A673 (cell line): ENCODE results near the gene CD180. TPM values are rescaled to one million over a fixed set of nuclear protein-coding genes. Genes with fewer than 3 reads are reported as not detected.

ENCODE experiments used
- BruUV-seq: library from RNA; stranded (reverse); fragments of 400-500 nt; replicated peaks from 2 replicates; lab custom pipeline; 2021; lab: Mats Ljungman, UMichigan
- CTCF ChIA-PET: fragments of 300-600 bp; sonication (Branson Sonifier 250); formaldehyde crosslinking; loops from one replicate; lab custom pipeline; 2022; ENCODE audit warnings: antibody characterized with exemption; lab: Charles Lee
- POLR2A ChIA-PET: fragments of 300-600 bp; sonication (Branson Sonifier 250); formaldehyde crosslinking; loops from one replicate; lab custom pipeline; 2022; ENCODE audit warnings: antibody characterized with exemption; ENCODE audit not compliant: low non-redundant PET; lab: Charles Lee
- DNase-seq: peaks from one replicate; pipeline ENCODE4 v3.0.0-alpha.2; 2015; ENCODE audit warnings: low spot score
- H3K27ac ChIP-seq: fragments of 200-600 bp; sonication (generic); 2 replicates; pipeline ENCODE4 v1.5.1; 2016; ENCODE audit warnings: mixed run types, low read depth, mild to moderate bottlenecking, mixed read lengths, antibody characterized with exemption, low read length; ENCODE audit not compliant: poor library complexity, severe bottlenecking
- H3K27me3 ChIP-seq: fragments of 200-600 bp; sonication (generic); replicated peaks from 2 replicates; pipeline ENCODE4 v1.6.1; 2017; ENCODE audit warnings: mixed run types, low read depth, mild to moderate bottlenecking, mixed read lengths, antibody characterized with exemption, low read length; ENCODE audit not compliant: insufficient read depth, poor library complexity
- H3K36me3 ChIP-seq: fragments of 200-600 bp; sonication (generic); 2 replicates; pipeline ENCODE4 v1.6.1; 2016; ENCODE audit warnings: mixed run types, mild to moderate bottlenecking, mixed read lengths, antibody characterized with exemption, low read length; ENCODE audit not compliant: insufficient read depth, poor library complexity, severe bottlenecking
- H3K4me1 ChIP-seq: fragments of 200-600 bp; sonication (generic); 2 replicates; pipeline ENCODE4 v1.6.1; 2017; ENCODE audit warnings: mixed run types, mild to moderate bottlenecking, mixed read lengths, antibody characterized with exemption, low read length; ENCODE audit not compliant: insufficient read depth, poor library complexity, severe bottlenecking
- H3K4me3 ChIP-seq: fragments of 200-600 bp; sonication (generic); 2 replicates; pipeline ENCODE4 v1.5.1; 2016; ENCODE audit warnings: low read depth, mixed run types, mild to moderate bottlenecking, mixed read lengths, low read length; ENCODE audit not compliant: poor library complexity, severe bottlenecking
- H3K9me3 ChIP-seq: fragments of 200-600 bp; sonication (generic); 2 replicates; pipeline ENCODE4 v1.6.1; 2016; ENCODE audit warnings: mixed run types, low read depth, mild to moderate bottlenecking, mixed read lengths, antibody characterized with exemption, low read length; ENCODE audit not compliant: poor library complexity, severe bottlenecking
- EZH2 ChIP-seq: fragments of 200-600 bp; sonication (generic); IDR thresholded peaks from 2 replicates; pipeline ENCODE4 v1.6.1; 2017; ENCODE audit warnings: borderline replicate concordance, low read depth, mild to moderate bottlenecking, mixed read lengths, antibody characterized with exemption, low read length; ENCODE audit not compliant: poor library complexity, severe bottlenecking
- intact Hi-C: fragments of 100-400 bp; cut with micrococcal nuclease; formaldehyde crosslinking; loops from one replicate; pipeline ENCODE4 v1.10.0; 2022; ENCODE audit not compliant: unreplicated experiment
- total RNA-seq: library from RNA; stranded (reverse); gene quantifications from 2 replicates; pipeline ENCODE4 v1.2.3, GENCODE V29; 2021
- TF ChIP-seq, protein P1 (sequence below): fragments of 300-800, 200-600 bp; sonication (generic); conservative IDR thresholded peaks from 2 replicates; pipeline ENCODE4 v1.5.1; 2017; ENCODE audit warnings: low read depth, mild to moderate bottlenecking, antibody characterized with exemption, low read length, moderate library complexity, mixed read lengths

Gene CD180
- total RNA-seq, 1 experiment from 2014 or later = not detected

GRCh38 chr5:67203701-67204074, 7.1 kb upstream of the CD180 start:
- no TSS peak for BruUV-seq
- POLR2A ChIA-PET = no interaction called here
- no peak overlapping the region for H3K4me3 ChIP-seq
- intact Hi-C loops = no loop called here
- no peak for TF ChIP-seq EZH2
- TF ChIP-seq, protein P1, sequence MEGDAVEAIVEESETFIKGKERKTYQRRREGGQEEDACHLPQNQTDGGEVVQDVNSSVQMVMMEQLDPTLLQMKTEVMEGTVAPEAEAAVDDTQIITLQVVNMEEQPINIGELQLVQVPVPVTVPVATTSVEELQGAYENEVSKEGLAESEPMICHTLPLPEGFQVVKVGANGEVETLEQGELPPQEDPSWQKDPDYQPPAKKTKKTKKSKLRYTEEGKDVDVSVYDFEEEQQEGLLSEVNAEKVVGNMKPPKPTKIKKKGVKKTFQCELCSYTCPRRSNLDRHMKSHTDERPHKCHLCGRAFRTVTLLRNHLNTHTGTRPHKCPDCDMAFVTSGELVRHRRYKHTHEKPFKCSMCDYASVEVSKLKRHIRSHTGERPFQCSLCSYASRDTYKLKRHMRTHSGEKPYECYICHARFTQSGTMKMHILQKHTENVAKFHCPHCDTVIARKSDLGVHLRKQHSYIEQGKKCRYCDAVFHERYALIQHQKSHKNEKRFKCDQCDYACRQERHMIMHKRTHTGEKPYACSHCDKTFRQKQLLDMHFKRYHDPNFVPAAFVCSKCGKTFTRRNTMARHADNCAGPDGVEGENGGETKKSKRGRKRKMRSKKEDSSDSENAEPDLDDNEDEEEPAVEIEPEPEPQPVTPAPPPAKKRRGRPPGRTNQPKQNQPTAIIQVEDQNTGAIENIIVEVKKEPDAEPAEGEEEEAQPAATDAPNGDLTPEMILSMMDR = no peak
- no peaks in the 10 kb centered on the region for H3K27me3 ChIP-seq
- H3K9me3 ChIP-seq = no peaks in the 10 kb centered on the region
- no peak for DNase-seq
- CTCF ChIA-PET = no interaction called here
- no peaks in the 10 kb centered on the region for H3K4me1 ChIP-seq
- no peaks in the 10 kb centered on the region for H3K36me3 ChIP-seq
- H3K27ac ChIP-seq = no peak overlapping the region

DNA sequence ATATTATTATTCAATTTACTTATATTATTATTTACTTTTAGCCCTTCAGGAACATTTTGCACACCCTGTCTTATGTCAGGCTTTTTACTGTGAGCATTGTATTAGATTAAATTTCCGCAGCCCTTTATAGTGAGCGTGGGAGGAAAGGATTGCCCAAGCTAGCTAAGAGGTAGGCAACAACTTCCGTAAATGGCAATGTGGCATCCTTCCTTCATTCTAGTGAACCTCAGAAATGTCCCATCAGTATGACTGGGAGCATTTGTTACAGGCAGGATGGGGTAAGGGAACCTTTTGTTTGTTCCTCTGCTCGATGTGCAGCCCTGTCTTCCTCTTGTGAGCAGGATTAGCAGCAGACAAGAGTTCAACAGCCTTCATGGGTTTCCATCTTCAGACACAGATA, 6.2 kb upstream of the CD180 start:
- no peaks in the 10 kb centered on the region for H3K9me3 ChIP-seq
- DNase-seq = no peak
- ChIA-PET CTCF (no interaction called here), POLR2A (no interaction called here)
- no peaks in the 10 kb centered on the region for H3K27me3 ChIP-seq
- no peak overlapping the region for H3K27ac ChIP-seq
- H3K4me3 ChIP-seq = no peak overlapping the region
- intact Hi-C loops = no loop called here
- no peaks in the 10 kb centered on the region for H3K4me1 ChIP-seq
- TF ChIP-seq, protein P1 = no peak
- TF ChIP-seq EZH2 = no peak
- BruUV-seq = no TSS peak
- no peaks in the 10 kb centered on the region for H3K36me3 ChIP-seq

- Histone ChIP-seq H3K9me3 (no peaks in the 10 kb centered on the region), H3K4me1 (no peaks in the 10 kb centered on the region), H3K4me3 (no peak overlapping the region), H3K27me3 (no peaks in the 10 kb centered on the region), H3K27ac (no peak overlapping the region), H3K36me3 (no peaks in the 10 kb centered on the region)
- POLR2A ChIA-PET = interaction anchor here (0.6 kb wide), 1 partner anchor 1753 kb away, joined by 3 read pairs; no protein-coding TSS in a partner anchor
- intact Hi-C loops = no loop called here
- TF ChIP-seq, protein P1 = no peak
- TF ChIP-seq EZH2 = no peak
- CTCF ChIA-PET = no interaction called here
- DNase-seq = no peak
- BruUV-seq = no TSS peak
Measured at GRCh38 chr5:67201897-67202549, 5.4 kb upstream of the CD180 start.
